GM12801 (cell line): Measurements from ENCODE around the gene AWAT2.

Experiments used
- TF ChIP-seq, protein P1 (sequence below): IDR thresholded peaks from one replicate; pipeline ENCODE4 v1.5.1; 2011; ENCODE audit warnings: control low read depth; ENCODE audit not compliant: insufficient read length; ENCODE audit errors: extremely low read depth

Gene AWAT2

DNA sequence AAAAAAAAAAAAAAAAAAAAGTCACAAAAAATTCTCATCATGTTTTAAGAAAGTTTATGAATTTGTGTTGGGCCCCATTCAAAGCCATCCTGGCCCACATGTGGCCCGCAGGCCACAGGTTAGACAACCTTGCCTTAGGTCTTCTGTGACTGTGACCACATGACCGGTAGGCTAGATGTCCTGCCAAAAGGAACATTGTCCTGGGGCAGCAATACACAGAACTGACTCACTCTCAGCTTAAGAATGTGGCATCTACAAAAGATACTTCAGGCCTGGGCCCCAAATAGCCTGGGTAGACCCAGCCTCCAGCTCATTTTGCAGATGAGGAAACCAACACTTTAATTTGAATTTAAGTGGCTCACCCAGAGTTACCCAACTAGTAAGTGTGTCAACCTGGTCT, 10.0 kb downstream of the AWAT2 start:
- TF ChIP-seq, protein P1, sequence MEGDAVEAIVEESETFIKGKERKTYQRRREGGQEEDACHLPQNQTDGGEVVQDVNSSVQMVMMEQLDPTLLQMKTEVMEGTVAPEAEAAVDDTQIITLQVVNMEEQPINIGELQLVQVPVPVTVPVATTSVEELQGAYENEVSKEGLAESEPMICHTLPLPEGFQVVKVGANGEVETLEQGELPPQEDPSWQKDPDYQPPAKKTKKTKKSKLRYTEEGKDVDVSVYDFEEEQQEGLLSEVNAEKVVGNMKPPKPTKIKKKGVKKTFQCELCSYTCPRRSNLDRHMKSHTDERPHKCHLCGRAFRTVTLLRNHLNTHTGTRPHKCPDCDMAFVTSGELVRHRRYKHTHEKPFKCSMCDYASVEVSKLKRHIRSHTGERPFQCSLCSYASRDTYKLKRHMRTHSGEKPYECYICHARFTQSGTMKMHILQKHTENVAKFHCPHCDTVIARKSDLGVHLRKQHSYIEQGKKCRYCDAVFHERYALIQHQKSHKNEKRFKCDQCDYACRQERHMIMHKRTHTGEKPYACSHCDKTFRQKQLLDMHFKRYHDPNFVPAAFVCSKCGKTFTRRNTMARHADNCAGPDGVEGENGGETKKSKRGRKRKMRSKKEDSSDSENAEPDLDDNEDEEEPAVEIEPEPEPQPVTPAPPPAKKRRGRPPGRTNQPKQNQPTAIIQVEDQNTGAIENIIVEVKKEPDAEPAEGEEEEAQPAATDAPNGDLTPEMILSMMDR = no peak

DNA sequence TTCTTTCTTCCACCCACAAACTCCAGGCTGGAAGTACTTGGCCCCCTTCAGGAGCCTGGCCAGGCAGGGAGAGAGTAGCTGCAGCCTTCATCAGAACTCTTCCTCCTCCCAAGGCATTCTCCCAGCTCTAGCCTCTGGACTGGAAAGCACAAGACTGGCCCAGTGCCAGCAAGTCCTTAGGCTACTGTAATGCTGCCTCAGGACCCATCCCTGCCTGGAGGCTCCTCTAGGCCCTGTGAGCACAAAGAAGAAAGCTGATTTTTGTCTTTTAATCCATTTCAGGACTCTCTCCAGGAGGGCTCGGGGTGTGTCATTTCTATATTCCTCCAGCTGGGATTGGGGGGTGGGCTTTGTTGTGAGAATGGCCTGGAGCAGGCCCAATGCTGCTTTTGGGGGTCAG, 10.8 kb downstream of the AWAT2 start:
- TF ChIP-seq, protein P1 = no peak

GRCh38 chrX:70038515-70038914, 11.2 kb downstream of the AWAT2 start:
- TF ChIP-seq, protein P1 = no peak

GRCh38 chrX:70034646-70035045, 15.1 kb downstream of the AWAT2 start:
- TF ChIP-seq, protein P1 = no peak

GRCh38 chrX:70033348-70034051, 16.2 kb downstream of the AWAT2 start:
- TF ChIP-seq, protein P1 = no peak

DNA sequence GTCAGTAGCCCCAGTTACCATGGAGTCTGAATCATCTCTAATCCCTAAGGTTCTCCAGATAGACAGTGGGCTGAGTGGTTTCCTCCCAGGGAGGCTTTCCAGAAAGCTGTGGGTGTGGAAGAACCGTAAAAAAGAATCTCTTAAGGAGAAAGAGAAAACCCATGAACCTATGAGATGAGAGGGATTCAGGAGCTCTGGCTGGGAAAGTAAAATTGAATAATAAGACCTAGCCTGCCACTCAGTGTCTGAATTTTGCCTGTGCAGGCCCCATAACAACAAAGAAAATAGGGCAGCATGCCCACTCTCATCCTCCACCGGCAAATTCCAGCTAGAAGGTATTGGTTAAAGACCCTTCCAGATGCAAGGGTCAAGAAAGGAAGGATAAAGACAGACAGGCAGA, 16.9 kb downstream of the AWAT2 start:
- TF ChIP-seq, protein P1 = no peak

GRCh38 chrX:70030301-70030767, 19.4 kb downstream of the AWAT2 start:
- TF ChIP-seq, protein P1 = no peak

DNA sequence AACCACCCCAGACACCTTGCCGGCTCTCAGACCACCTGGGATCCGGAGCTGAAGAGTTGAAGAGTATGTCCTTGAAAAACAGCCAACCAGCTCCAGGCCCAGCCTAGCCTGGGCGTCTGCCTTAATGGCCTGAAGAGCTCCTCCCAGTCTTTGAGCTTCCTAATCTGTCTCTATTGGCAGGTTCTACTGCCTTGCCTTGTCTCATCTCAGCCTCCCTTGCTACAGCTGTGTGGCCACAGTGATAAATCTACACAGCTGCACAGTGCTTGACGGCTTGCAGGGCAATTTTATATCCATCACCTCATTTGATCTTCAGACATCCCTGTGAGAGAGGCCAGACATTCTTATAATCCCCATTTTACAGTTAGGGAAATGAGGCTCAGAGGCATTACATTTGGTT, 19.9 kb downstream of the AWAT2 start:
- TF ChIP-seq, protein P1 = no peak
